Islet of Langerhans (tissue), 1 donor: ENCODE results near the gene MCU.
"Not testable (repeated sequence)": the region's sequence is repeated elsewhere in the genome, so short reads cannot be mapped to it uniquely, and the experiment has no call there.

Experiments
- FAIRE-seq: peaks from one replicate; lab custom pipeline; 2011; peaks lifted over from hg19 to GRCh38; lab: Jason Lieb, UNC

The MCU gene

DNA sequence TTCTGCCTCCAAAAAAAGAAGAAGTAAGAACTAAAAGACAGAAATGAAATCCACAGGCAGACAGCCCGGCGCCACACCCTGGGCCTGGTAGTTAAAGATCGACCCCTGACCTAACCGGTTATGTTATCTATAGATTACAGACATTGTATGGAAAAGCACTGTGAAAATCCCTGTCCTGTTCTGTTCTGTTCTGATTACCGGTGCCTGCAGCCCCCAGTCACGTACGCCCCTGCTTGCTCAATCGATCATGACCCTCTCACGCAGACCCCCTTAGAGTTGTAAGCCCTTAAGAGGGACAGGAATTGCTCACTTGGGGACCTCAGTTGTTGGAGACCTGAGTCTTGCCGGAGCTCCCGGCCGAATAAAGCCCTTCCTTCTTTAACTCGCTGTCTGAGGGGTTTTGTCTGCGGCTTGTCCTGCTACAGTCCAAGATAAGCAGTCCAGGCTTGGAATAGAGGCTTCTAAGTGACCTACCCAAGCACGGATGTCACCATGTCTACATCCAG lies 212.1 kb downstream of the MCU start:
- not testable (repeated sequence) for FAIRE-seq

GRCh38 chr10:72904806-72905205 lies 212.9 kb downstream of the MCU start:
- no peak for FAIRE-seq

- no peak for FAIRE-seq
These were observed 214.5 kb downstream of the MCU start for GRCh38 chr10:72906446-72906845.

DNA sequence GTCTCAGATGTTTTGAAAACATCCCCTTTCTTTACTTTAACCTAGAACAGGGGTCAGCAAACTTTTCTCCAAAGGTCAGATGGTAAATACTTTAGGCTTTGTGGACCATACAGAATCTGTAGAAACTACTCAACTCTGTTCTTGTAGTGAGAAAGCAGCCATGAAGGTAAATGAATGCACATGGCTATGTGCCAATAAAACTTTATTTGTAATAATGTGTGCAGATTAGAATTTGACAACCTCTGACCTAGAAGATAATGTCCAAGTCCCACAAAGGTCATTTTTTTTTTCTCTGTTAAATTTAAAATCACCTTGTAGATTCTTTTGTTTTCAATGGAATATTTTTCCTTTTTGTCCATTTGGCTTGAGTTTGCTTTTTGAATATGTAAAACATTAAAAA lies 218.8 kb downstream of the MCU start:
- no peak for FAIRE-seq

- FAIRE-seq = no peak
These were observed 219.8 kb downstream of the MCU start for GRCh38 chr10:72911758-72912157.

DNA sequence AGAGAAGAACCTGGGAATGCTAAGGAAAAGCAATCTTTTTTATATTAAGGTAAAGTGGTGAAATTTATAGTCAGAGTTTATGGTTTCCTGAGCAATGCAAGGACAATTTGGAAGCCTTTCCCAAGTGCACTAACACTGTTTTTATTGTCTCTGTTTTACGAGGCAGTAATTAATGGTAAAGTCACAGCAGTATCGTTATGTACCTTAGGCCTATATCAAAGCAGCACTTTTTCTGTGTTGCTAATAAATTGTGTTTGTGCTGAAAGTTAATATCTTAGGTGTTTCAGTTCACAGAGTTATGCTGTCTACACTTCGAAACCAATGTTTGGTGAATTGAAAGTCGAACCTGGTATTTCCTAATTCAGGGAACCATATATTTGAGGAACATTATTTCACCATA lies 220.8 kb downstream of the MCU start:
- FAIRE-seq = no peak

GRCh38 chr10:72913287-72913686 lies 221.3 kb downstream of the MCU start:
- no peak for FAIRE-seq

DNA sequence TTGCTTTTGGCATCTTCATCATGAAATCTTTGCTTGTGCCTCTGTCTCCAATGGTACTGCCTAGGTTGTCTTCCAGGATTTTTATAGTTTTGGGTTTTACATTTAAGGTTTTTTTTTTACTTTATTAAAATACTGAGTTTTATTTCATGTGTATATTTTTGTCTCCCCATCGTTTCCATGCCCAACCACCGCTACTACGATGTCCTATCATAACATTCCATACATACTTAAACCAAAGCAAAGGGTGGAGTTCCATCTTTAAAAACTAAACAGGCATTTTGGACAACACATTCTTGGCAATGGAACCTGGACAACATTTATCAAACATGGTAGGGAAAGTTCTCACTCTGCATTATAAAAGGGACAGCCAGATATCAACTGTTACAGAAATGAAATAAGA lies 225.3 kb downstream of the MCU start:
- FAIRE-seq = not testable (repeated sequence)

DNA sequence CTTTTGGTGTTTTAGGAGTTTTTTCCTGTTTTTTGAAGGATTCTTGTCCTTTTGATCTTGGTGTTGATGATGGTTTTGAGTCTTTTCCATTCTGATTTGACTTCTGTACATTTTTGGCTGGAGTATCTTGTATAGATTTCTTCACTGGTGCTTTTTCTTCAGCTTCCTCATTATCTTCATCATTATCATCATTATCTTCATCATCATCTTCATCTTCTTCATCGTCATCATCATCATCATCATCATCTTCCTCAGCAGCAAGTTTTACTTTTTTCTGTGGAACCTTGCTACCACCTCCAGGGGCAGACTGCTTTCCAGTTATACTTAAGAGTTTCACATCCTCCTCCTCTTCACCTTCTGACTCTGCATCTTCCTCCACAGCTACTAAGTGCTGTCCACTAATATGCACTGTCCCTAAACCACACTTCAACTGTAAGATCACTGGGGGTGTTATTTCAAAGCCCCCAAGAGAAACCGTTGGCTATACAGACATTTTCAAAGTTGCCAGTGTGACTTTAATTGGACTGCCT lies 225.9 kb downstream of the MCU start:
- FAIRE-seq = not testable (repeated sequence)

GRCh38 chr10:72918352-72918751 lies 226.4 kb downstream of the MCU start:
- FAIRE-seq = no peak

DNA sequence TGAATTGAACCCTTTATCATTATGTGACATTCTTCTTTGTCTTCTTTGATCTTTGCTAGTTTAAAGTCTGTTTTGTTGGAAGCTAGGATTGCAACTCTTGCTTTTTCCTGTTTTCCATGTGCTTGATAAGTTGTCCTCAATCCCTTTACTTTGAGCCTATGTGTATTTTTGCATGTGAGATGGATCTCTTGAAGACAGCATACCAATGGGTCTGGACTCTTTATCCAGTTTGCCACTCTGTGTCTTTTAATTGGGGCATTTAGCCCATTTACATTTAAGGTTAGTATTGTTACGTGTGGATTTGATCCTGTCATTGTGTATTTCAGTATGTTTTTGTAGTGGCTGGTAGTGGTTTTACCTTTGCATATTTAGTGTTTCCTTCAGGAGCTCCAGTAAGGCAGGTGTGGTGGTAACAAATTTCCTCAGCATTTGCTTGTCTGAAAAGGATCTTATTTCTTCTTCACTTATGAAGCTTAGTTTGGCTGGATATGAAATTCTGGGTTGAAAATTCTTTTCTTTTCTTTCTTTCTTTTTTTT lies 229.3 kb downstream of the MCU start:
- not testable (repeated sequence) for FAIRE-seq

- no peak for FAIRE-seq
These were observed 232.4 kb downstream of the MCU start for GRCh38 chr10:72924351-72924750.

DNA sequence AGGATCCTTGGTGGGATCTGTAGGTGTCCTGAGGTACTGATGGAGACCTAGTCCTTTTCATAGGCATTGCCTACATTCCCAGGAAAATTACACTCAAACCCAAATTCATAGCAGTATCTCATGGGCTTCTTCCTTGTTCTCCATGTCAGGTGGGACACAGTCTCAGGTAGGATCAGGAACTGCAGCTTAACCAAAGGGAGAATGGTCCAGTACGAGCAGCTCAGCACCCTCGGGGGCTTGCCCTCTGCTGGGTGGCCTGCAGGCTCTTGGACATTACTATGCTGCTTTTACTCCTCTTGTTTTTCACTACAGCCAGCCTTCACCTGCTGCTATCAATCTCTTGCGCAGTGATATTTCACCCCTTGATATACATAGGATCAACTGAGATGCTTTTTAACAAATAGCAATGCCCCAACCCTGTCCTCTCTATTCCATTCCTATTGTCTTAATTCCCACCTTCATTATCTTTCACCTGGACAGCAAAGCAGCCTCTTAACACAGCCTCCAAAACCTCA lies 234.1 kb downstream of the MCU start:
- no peak for FAIRE-seq

DNA sequence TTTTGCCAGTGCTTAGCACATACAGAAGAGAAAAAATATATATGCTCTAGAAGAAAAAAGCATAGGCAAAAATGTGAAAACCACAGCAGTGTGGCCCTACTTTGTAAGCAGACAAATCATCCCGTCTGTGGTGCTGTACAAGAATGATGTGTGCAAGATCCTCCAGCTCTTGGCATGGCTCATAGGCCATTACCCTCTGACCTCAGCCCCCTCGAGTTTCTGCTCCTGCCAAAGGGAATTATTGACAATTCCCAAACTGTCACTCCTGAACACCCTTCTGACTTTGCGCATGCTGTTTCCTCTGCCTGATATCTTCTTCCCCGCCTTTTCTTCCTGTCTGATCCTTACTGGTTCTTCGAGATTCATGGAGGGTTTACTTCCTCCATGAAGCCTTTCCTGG lies 235.5 kb downstream of the MCU start:
- FAIRE-seq = no peak

DNA sequence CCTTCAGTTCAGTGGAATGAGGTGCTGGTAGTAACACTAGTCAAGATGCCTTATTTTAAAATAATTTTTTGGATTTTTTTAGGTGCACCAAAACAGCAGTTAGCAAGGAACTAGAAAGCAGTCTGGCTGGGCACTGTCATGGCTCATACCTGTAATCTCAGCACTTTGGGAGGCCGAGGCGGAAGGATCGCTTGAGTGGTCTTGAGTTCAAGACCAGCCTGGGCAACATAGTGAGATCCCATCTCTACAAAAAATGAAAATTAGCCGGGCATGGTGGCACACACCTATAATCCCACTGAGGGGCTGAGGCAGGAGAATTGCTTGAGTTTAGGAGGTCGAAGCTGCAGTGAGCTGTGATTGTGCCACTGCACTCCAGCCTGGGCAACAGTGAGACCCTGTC lies 236.9 kb downstream of the MCU start:
- FAIRE-seq = no peak

DNA sequence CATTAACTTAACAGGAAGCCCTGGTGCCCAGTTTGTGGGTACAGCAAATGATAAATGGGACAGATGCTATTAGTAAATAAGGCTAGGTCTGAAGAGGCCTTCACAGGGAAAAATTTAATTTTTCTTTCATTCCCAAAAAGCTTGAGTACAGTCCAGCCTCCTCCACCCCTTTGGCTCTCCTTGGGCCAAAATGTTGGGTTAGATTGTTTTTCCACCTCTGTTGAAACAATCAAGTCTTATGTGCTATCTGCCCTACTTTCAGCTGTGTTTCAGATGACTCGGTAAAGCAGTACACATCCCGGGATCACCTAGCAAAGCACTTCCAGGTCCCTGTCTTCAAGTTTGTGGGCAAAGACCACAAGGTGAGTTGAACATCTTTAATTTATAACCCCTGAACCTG lies 238.3 kb downstream of the MCU start:
- no peak for FAIRE-seq

DNA sequence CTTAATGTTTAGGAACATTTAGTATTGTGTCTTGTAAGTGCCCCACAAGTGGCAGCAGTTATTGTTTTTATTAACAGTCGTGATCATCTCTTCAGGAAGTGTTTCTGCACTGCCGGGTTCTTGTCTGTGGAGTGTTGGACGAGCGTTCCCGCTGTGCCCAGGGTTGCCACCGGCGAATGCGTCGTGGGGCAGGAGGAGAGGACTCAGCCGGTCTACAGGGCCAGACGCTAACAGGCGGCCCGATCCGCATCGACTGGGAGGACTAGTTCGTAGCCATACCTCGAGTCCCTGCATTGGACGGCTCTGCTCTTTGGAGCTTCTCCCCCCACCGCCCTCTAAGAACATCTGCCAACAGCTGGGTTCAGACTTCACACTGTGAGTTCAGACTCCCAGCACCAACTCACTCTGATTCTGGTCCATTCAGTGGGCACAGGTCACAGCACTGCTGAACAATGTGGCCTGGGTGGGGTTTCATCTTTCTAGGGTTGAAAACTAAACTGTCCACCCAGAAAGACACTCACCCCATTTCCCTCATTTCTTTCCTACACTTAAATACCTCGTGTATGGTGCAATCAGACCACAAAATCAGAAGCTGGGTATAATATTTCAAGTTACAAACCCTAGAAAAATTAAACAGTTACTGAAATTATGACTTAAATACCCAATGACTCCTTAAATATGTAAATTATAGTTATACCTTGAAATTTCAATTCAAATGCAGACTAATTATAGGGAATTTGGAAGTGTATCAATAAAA lies 240.5 kb downstream of the MCU start:
- no peak for FAIRE-seq

GRCh38 chr10:72935361-72935760 lies 243.4 kb downstream of the MCU start:
- no peak for FAIRE-seq
